NCI-H128 (cell line): Measurements from ENCODE around the gene CEP164.
"Not testable (repeated sequence)": the region's sequence is repeated elsewhere in the genome, so short reads cannot be mapped to it uniquely, and the experiment has no call there.

ENCODE experiments used
- DNase-seq: peaks from one replicate; lab custom pipeline; 2025; ENCODE audit not compliant: unreplicated experiment; lab: John Stamatoyannopoulos, UW

CEP164 gene

GRCh38 chr11:117303646-117304315 lies 23.9 kb upstream of the CEP164 start:
- no peak for DNase-seq

GRCh38 chr11:117305145-117305544 lies 22.5 kb upstream of the CEP164 start:
- no peak for DNase-seq

- DNase-seq, result no peak
These were observed 18.3 kb upstream of the CEP164 start for GRCh38 chr11:117309310-117309709.

GRCh38 chr11:117313091-117313490 lies 14.6 kb upstream of the CEP164 start:
- no peak for DNase-seq

GRCh38 chr11:117313828-117314768 lies 13.6 kb upstream of the CEP164 start:
- no peak for DNase-seq

GRCh38 chr11:117314840-117315239 lies 12.8 kb upstream of the CEP164 start:
- DNase-seq, result no peak

GRCh38 chr11:117315285-117316196 lies 12.1 kb upstream of the CEP164 start:
- no peak for DNase-seq

- peak; percentile 54 for DNase-seq
These were observed 11.3 kb upstream of the CEP164 start, which contains the start of gene BACE1 for GRCh38 chr11:117316197-117316961. Gene BACE1 (minus strand): TSS chr11:117316256. CDS start chr11:117315795, 461 bp downstream.

GRCh38 chr11:117318738-117319137 lies 8.9 kb upstream of the CEP164 start:
- no peak for DNase-seq

GRCh38 chr11:117319214-117319840 lies 8.3 kb upstream of the CEP164 start:
- DNase-seq, result no peak

GRCh38 chr11:117327255-117327566 lies 443 bp upstream of the CEP164 start:
- not testable (repeated sequence) for DNase-seq

- peak; percentile 4 for DNase-seq
These were observed 839 bp downstream of the CEP164 start for GRCh38 chr11:117328375-117329010.

- no peak for DNase-seq
These were observed 5.2 kb downstream of the CEP164 start for GRCh38 chr11:117332843-117333242.

- DNase-seq, result no peak
These were observed 6.3 kb downstream of the CEP164 start for GRCh38 chr11:117333917-117334316.

- no peak for DNase-seq
These were observed 7.2 kb downstream of the CEP164 start for GRCh38 chr11:117334896-117335295.

- DNase-seq, result no peak
These were observed 7.7 kb downstream of the CEP164 start for GRCh38 chr11:117335399-117335798.

- DNase-seq, result no peak
These were observed 9.4 kb downstream of the CEP164 start for GRCh38 chr11:117337076-117337475.

- DNase-seq, result no peak
These were observed 17.4 kb downstream of the CEP164 start for GRCh38 chr11:117345039-117345438.

- no peak for DNase-seq
These were observed 26.9 kb downstream of the CEP164 start for GRCh38 chr11:117354550-117354949.
